NT2/D1 (cell line): ENCODE results near the gene SULT1A3.

Source experiments
- SUZ12 ChIP-seq: IDR thresholded peaks from 2 replicates; pipeline ENCODE4 v1.6.1; 2011; ENCODE audit not compliant: insufficient read length, insufficient read depth; ENCODE audit errors: extremely low read depth
- YY1 ChIP-seq: IDR thresholded peaks from 2 replicates; pipeline ENCODE4 v1.6.1; 2011; ENCODE audit not compliant: insufficient read length, insufficient read depth
- ZNF274 ChIP-seq: IDR thresholded peaks from 2 replicates; pipeline ENCODE4 v1.6.1; 2011; ENCODE audit warnings: mild to moderate bottlenecking, low read depth, low read length

DNA sequence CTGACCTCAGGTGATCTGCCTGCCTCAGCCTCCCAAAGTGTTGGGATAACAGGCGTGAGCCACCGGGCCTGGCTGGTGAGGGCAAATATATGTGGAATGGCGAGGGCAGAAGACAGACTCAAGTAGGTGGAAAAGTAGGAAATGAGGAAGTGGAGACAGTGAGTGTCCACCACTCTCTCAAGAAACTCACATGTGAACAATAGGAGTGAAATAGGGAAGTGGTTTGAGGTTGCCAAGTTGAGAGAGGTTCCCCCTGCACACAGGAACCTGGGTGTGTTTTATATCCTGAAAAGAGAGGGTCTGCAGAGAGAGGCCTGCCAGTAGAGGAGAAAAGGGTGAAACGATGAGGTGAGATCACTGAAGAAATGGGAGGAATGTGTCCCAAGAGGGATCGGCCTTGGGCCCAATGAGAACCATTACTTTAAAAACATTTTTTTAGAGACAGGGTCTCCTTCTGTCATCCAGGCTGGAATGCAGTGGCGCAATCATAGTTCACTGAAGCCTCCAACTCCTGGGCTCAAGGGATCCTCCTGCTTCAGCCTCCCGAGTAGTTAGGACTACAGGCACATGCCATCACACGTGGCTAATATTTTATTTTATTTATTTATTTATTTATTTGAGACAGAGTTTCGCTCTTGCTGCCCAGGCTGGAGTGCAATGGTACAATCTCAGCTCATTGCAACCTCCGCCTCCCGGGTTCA lies 32.7 kb upstream of the SULT1A3 start:
- TF ChIP-seq YY1 (no peak), ZNF274 (no peak), SUZ12 (no peak)
